Brain microvascular endothelial cell (primary cell): Measurements from ENCODE around the gene ATG5.

Source experiments
- DNase-seq: peaks from one replicate; pipeline ENCODE4 v3.0.0-alpha.2; 2020
- H3K27ac ChIP-seq: fragments of 250-450 bp; sonication (Bioruptor Pico); 2 replicates; pipeline ENCODE4 v1.5.1; 2020; ENCODE audit warnings: mild to moderate bottlenecking, moderate library complexity
- H3K27me3 ChIP-seq: fragments of 250-450 bp; sonication (Bioruptor Pico); replicated peaks from 2 replicates; pipeline ENCODE4 v1.5.1; 2020; ENCODE audit warnings: mild to moderate bottlenecking
- H3K36me3 ChIP-seq: fragments of 250-450 bp; sonication (Bioruptor Pico); replicated peaks from 2 replicates; pipeline ENCODE4 v1.5.1; 2020; ENCODE audit warnings: mild to moderate bottlenecking
- H3K4me3 ChIP-seq: 2 replicates; pipeline ENCODE4 v1.5.1; 2011; ENCODE audit warnings: low read depth, mild to moderate bottlenecking, control low read depth, low read length, moderate library complexity
- in situ Hi-C: cut with HindIII; loops from 2 replicates; pipeline ENCODE4 v1.10.0; 2017; ENCODE audit warnings: low sequenced_read_pairs, low pct_ligation_motif_present
- TF ChIP-seq, protein P1 (sequence below): IDR thresholded peaks from 2 replicates; pipeline ENCODE4 v1.5.1; 2011; ENCODE audit warnings: low read depth, mild to moderate bottlenecking, moderate library complexity, low read length, control low read depth, inconsistent platforms; ENCODE audit errors: missing control alignments

The ATG5 gene

DNA sequence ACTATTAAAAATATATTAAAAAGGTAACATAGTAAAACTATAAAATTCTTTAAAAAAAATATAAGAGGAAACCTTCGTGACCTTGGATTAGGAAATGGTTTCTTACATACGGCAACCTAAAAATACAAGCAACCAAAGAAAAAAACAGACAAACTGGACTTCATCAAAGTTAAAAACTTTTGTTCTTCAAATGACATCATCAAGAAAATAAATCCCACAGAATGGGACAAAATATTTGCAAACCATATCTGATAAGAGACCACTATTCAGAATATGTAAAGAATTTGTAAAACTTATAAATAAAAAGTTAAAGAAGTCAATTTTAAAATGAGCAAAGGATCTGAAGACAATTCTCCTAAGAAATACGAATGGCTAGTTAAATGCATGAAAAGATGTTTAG is 110.0 kb downstream of the ATG5 start:
- Histone ChIP-seq H3K4me3 (no peak overlapping the region), H3K36me3 (no peaks in the 10 kb centered on the region), H3K27ac (no peak overlapping the region), H3K27me3 (no peaks in the 10 kb centered on the region)
- TF ChIP-seq, protein P1, sequence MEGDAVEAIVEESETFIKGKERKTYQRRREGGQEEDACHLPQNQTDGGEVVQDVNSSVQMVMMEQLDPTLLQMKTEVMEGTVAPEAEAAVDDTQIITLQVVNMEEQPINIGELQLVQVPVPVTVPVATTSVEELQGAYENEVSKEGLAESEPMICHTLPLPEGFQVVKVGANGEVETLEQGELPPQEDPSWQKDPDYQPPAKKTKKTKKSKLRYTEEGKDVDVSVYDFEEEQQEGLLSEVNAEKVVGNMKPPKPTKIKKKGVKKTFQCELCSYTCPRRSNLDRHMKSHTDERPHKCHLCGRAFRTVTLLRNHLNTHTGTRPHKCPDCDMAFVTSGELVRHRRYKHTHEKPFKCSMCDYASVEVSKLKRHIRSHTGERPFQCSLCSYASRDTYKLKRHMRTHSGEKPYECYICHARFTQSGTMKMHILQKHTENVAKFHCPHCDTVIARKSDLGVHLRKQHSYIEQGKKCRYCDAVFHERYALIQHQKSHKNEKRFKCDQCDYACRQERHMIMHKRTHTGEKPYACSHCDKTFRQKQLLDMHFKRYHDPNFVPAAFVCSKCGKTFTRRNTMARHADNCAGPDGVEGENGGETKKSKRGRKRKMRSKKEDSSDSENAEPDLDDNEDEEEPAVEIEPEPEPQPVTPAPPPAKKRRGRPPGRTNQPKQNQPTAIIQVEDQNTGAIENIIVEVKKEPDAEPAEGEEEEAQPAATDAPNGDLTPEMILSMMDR, result no peak
- no peak for DNase-seq
- in situ Hi-C loops, result no loop called here

DNA sequence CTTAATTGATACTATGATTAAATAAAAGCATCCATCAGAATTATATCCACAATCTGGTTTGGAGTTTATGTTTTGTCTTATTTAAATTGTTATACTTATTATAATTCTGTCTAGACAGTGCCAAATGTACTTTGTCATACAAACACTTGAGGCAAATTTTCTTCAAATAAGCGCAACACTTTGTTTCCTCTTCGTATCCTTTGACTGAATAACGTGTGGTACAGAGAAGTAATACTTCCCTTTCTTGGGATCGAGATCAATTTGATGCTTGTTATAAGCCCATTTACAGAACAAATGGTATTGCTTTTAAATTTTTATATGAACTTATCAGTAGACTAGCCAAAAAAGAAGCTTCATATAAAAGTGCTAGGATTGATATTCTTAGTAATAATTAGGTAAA is 111.0 kb downstream of the ATG5 start:
- Histone ChIP-seq H3K27me3 (no peaks in the 10 kb centered on the region), H3K36me3 (no peaks in the 10 kb centered on the region), H3K4me3 (no peak overlapping the region), H3K27ac (no peak overlapping the region)
- TF ChIP-seq, protein P1, result no peak
- no peak for DNase-seq
- in situ Hi-C loops, result no loop called here

DNA sequence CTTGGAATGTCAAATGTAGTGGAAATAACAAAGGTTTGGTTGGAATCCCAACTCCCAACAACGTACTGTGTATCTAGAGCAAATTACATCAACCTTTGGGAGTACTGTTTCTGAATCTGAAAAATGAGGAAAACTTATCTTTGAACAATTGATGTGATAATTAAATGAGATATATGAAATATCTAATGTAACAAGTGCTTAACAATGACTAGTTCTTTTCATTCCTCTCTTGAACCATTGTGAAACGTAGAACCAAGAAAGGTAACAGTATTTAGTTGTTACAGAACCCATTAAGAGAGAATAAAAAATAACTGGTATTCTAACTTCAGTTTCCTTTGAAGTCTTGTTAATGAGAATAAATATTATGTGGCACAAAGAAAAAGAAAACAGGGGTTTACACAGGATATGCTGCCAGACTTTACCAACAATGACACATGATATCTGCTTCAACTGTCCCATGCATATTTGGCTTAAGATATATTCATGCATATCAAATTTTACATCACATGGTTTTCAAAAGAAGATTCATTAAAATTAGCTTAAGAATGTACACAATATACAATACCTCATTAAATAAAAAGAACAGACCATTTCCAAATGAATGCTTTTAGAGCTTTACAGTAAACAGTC is 111.8 kb downstream of the ATG5 start:
- TF ChIP-seq, protein P1, result no peak
- H3K27me3 ChIP-seq, result no peaks in the 10 kb centered on the region
- in situ Hi-C loops, result no loop called here
- no peak for DNase-seq
- H3K4me3 ChIP-seq, result no peak overlapping the region
- no peaks in the 10 kb centered on the region for H3K36me3 ChIP-seq
- no peak overlapping the region for H3K27ac ChIP-seq

DNA sequence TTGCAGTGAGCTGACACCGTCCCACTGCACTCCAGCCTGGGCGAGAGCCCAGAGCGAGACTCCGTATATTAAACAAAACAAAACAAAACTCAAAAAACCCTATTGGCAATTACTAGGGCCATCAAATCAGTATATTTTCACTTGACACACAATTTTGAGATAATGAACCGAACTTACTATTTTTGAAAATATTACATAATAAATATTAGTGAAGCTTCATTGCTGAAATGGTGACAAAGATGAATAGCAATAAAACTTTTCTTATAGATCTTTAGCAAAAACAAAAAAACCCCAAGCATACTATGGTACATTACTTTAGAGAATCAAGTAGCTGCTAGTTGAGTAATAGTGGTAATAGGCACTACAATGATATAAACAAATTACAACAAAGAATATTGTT is 113.0 kb downstream of the ATG5 start:
- in situ Hi-C loops, result no loop called here
- no peak for DNase-seq

DNA sequence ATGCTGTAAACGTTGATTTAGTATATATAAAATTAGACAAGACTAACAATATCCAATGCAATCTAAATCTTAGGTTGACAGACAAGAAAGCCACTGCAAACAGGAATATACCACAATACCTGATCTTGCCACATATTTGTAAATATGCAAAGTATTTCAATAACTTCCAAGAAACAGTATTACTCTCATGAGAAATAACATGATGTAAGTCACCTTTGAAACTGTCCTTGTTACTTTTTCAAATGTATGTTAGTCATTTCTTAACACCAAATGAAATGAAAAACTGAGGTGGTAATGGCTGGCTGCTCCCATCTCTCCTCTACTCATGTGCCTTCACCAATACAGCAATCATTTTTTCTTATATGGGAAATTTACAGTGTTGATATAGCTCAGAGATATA is 118.7 kb downstream of the ATG5 start:
- TF ChIP-seq, protein P1, result no peak
- no peak overlapping the region for H3K4me3 ChIP-seq
- no peaks in the 10 kb centered on the region for H3K27me3 ChIP-seq
- no peak overlapping the region for H3K27ac ChIP-seq
- DNase-seq, result no peak
- no peaks in the 10 kb centered on the region for H3K36me3 ChIP-seq
- in situ Hi-C loops, result no loop called here

More for the DNA sequence above, 113.0 kb downstream of the ATG5 start:
- H3K27me3 ChIP-seq, result no peaks in the 10 kb centered on the region
- H3K36me3 ChIP-seq, result no peaks in the 10 kb centered on the region
- TF ChIP-seq, protein P1, result no peak
- H3K27ac ChIP-seq, result no peak overlapping the region
- no peak overlapping the region for H3K4me3 ChIP-seq

DNA sequence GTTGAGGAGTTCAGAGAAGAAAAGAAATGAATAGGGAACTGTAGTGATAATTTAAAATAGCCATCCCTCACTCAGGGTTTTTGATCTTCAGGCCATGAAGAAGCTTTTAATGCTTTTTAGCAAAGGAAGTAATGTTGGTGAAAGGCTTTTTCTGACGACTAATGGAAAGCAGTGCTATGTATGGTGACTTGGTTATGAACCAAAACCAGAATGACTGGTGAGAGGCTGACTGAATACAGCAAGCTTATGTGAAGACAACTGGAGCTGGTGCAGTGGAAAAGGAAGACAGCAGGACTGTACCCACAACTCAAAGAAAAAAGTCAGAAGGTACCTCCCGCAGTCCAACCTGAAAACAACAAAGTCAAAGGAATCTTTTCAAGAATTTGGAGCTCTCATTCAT is 120.6 kb downstream of the ATG5 start:
- TF ChIP-seq, protein P1, result no peak
- H3K27me3 ChIP-seq, result no peaks in the 10 kb centered on the region
- in situ Hi-C loops, result no loop called here
- no peak overlapping the region for H3K4me3 ChIP-seq
- no peak for DNase-seq
- H3K27ac ChIP-seq, result no peak overlapping the region
- H3K36me3 ChIP-seq, result no peaks in the 10 kb centered on the region
